Activated CD8-positive, alpha-beta memory T cell treated with anti-CD3 and anti-CD28 coated beads, Interleukin-2, amount 10 ng/mL, durations not matched to agents 7 days and 5 days (primary cell): ENCODE measurements around the gene RNF208. TPM values are rescaled to one million over a fixed set of nuclear protein-coding genes. Genes with fewer than 3 reads are reported as not detected.

ENCODE experiments used
- ATAC-seq: fragments of 150-1000 bp; cut with Tn5 transposase; one replicate; pipeline ENCODE4 v1.10.0; 2021; ENCODE audit warnings: moderate library complexity
- CTCF ChIA-PET: fragments of 350-600 bp; sonication (Branson Sonifier 250); formaldehyde crosslinking; loops from one replicate; lab custom pipeline; 2021; ENCODE audit warnings: antibody characterized with exemption; lab: Charles Lee
- DNase-seq: peaks from one replicate; pipeline ENCODE4 v3.0.0-alpha.2; 2020
- H3K27ac Mint-ChIP-seq: one replicate; pipeline ENCODE4 v1.8.0; 2021; ENCODE audit warnings: mild to moderate bottlenecking, mixed read lengths
- H3K27me3 Mint-ChIP-seq: one replicate; pipeline ENCODE4 v1.8.0; 2021; ENCODE audit warnings: mixed read lengths
- H3K36me3 Mint-ChIP-seq: one replicate; pipeline ENCODE4 v1.8.0; 2021; ENCODE audit warnings: mild to moderate bottlenecking, mixed read lengths
- H3K4me1 Mint-ChIP-seq: one replicate; pipeline ENCODE4 v1.8.0; 2021; ENCODE audit warnings: mixed read lengths
- H3K4me3 Mint-ChIP-seq: one replicate; pipeline ENCODE4 v1.8.0; 2021; ENCODE audit warnings: mild to moderate bottlenecking, moderate library complexity, mixed read lengths
- H3K9me3 Mint-ChIP-seq: one replicate; pipeline ENCODE4 v1.8.0; 2022; ENCODE audit warnings: low read depth, mixed read lengths
- total RNA-seq, 2 experiments: library from RNA; stranded (reverse); gene quantifications; one replicate each; pipeline ENCODE4 v1.2.3, GENCODE V29; 2021

RNF208 gene
- total RNA-seq, 2 experiments from 2014 or later, result 2.9 to 3.0 TPM

- Mint-ChIP-seq H3K4me1 (peaks cover 18% of the 10 kb centered on the region), H3K27ac (no peak overlapping the region), H3K36me3 (no peaks in the 10 kb centered on the region), H3K4me3 (no peak overlapping the region), H3K9me3 (no peaks in the 10 kb centered on the region), H3K27me3 (no peaks in the 10 kb centered on the region)
- ATAC-seq (no peak), DNase-seq (no peak)
- CTCF ChIA-PET, result interaction anchor here (0.8 to 6.8 kb wide), 22 partner anchors 8 to 180 kb away, joined by 3 to 110 read pairs (median 10); partner anchors contain the start of genes ANAPC2, GRIN1, MAN1B1 and NDOR1
Observed at GRCh38 chr9:137226338-137227053, 4.5 kb upstream of the RNF208 start.

GRCh38 chr9:137225699-137226331 is 3.8 kb upstream of the RNF208 start:
- Mint-ChIP-seq H3K9me3 (no peaks in the 10 kb centered on the region), H3K36me3 (no peaks in the 10 kb centered on the region), H3K4me3 (no peak overlapping the region), H3K27me3 (no peaks in the 10 kb centered on the region), H3K27ac (no peak overlapping the region), H3K4me1 (peaks cover 18% of the 10 kb centered on the region)
- CTCF ChIA-PET, result interaction anchor here (0.8 to 6.8 kb wide), 12 partner anchors 9 to 130 kb away, joined by 3 to 110 read pairs (median 18); partner anchors contain the start of genes ANAPC2, GRIN1, NDOR1 and SSNA1
- ATAC-seq (no peak), DNase-seq (no peak)

GRCh38 chr9:137224830-137225694 is 3.0 kb upstream of the RNF208 start, which contains the start of gene CYSRT1:
Gene CYSRT1, plus strand, starts transcription at chr9:137225174. Its CDS starts 448 bp downstream, at chr9:137225622.
- H3K36me3 Mint-ChIP-seq, result no peaks in the 10 kb centered on the region
- peak within 1 kb of the TSS; percentile 72 for H3K27ac Mint-ChIP-seq
- peak within 1 kb of the TSS; percentile 72 for H3K4me3 Mint-ChIP-seq
- H3K4me1 Mint-ChIP-seq, result peaks cover 18% of the 10 kb centered on the region
- no peaks in the 10 kb centered on the region for H3K9me3 Mint-ChIP-seq
- ATAC-seq, result no peak
- CTCF ChIA-PET, result interaction anchor here (0.8 to 6.8 kb wide), 11 partner anchors 14 to 178 kb away, joined by 3 to 110 read pairs (median 5); partner anchors contain the start of genes ANAPC2, NELFB, NRARP and SSNA1
- H3K27me3 Mint-ChIP-seq, result no peaks in the 10 kb centered on the region
- DNase-seq, result peak; percentile 66

GRCh38 chr9:137223078-137223970 is 1.3 kb upstream of the RNF208 start:
- CTCF ChIA-PET, result interaction anchor here (0.8 to 6.8 kb wide), 18 partner anchors 9 to 177 kb away, joined by 3 to 110 read pairs (median 4); partner anchors contain the start of genes ANAPC2, NPDC1, NRARP and SSNA1
- ATAC-seq (peak; percentile 91), DNase-seq (peak; percentile 99)
- no peaks in the 10 kb centered on the region for H3K36me3 Mint-ChIP-seq
- no peaks in the 10 kb centered on the region for H3K27me3 Mint-ChIP-seq
- peaks cover 18% of the 10 kb centered on the region for H3K4me1 Mint-ChIP-seq
- peak overlapping the region; percentile 72 for H3K27ac Mint-ChIP-seq
- H3K9me3 Mint-ChIP-seq, result no peaks in the 10 kb centered on the region
- peak overlapping the region; percentile 72 for H3K4me3 Mint-ChIP-seq

- H3K4me3 Mint-ChIP-seq, result no peak overlapping the region
- no peaks in the 10 kb centered on the region for H3K27me3 Mint-ChIP-seq
- no peak overlapping the region for H3K27ac Mint-ChIP-seq
- CTCF ChIA-PET, result interaction anchor here (0.7 to 6.8 kb wide), 5 partner anchors 12 to 154 kb away, joined by 3 to 110 read pairs (median 4); partner anchors contain the start of gene TUBB4B
- peaks cover 16% of the 10 kb centered on the region for H3K4me1 Mint-ChIP-seq
- H3K9me3 Mint-ChIP-seq, result no peaks in the 10 kb centered on the region
- ATAC-seq, result no peak
- DNase-seq, result no peak
- H3K36me3 Mint-ChIP-seq, result no peaks in the 10 kb centered on the region
Observed at GRCh38 chr9:137221506-137222111, 431 bp downstream of the RNF208 start.

GRCh38 chr9:137221095-137221505 is 940 bp downstream of the RNF208 start:
- no peaks in the 10 kb centered on the region for H3K9me3 Mint-ChIP-seq
- ATAC-seq, result no peak
- H3K27ac Mint-ChIP-seq, result no peak overlapping the region
- peaks cover 16% of the 10 kb centered on the region for H3K4me1 Mint-ChIP-seq
- H3K27me3 Mint-ChIP-seq, result no peaks in the 10 kb centered on the region
- H3K4me3 Mint-ChIP-seq, result no peak overlapping the region
- CTCF ChIA-PET, result interaction anchor here (1.0 to 1.1 kb wide), 2 partner anchors 16 to 32 kb away, joined by 3 to 5 read pairs; no protein-coding TSS in a partner anchor
- H3K36me3 Mint-ChIP-seq, result no peaks in the 10 kb centered on the region
- DNase-seq, result no peak

GRCh38 chr9:137220317-137221094 is 1.5 kb downstream of the RNF208 start:
- Mint-ChIP-seq H3K4me1 (peaks cover 15% of the 10 kb centered on the region), H3K27me3 (no peaks in the 10 kb centered on the region), H3K27ac (no peak overlapping the region), H3K36me3 (no peaks in the 10 kb centered on the region), H3K4me3 (no peak overlapping the region), H3K9me3 (no peaks in the 10 kb centered on the region)
- DNase-seq (no peak), ATAC-seq (no peak)
- CTCF ChIA-PET, result interaction anchor here (0.6 to 1.1 kb wide), 5 partner anchors 15 to 65 kb away, joined by 3 to 5 read pairs (median 3); partner anchors contain the start of genes NDOR1 and TMEM203

DNA sequence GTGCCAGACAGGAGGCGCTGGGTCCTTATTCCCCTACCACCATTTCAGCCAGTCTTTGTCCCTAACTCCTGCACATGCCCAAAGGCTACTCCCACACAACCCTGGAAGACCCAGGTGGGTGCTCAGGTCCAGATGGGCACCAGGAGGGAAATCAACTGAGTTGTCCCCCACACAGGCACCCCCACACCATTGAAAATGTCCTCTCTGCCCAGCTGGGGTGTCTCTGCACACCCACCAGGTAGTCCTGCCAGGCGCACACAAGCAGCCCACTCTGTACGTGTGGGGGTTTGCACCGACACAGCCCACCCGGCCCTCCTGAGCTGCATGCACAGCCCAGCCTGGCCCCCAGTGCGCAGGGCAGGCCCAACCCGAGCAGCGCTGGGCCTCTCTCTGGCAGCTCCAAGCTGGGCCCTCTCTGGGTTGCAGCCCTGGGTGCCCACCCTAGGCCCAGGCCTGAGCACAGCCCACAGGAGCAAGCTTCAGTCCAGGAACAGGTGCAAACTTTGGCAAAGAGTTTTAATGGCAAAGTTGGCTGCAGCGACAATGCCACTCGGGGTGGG is 2.2 kb downstream of the RNF208 start:
- CTCF ChIA-PET, result interaction anchor here (0.6 to 1.1 kb wide), 4 partner anchors 15 to 65 kb away, joined by 3 to 5 read pairs (median 3); partner anchors contain the start of genes NDOR1 and TMEM203

GRCh38 chr9:137218754-137219271 is 3.2 kb downstream of the RNF208 start:
- H3K4me1 Mint-ChIP-seq, result peaks cover 4% of the 10 kb centered on the region
- no peak for ATAC-seq
- CTCF ChIA-PET, result interaction anchor here (1.0 kb wide), 1 partner anchor 18 kb away, joined by 3 read pairs; no protein-coding TSS in a partner anchor

More for the DNA sequence above, 2.2 kb downstream of the RNF208 start:
- no peak overlapping the region for H3K27ac Mint-ChIP-seq
- no peaks in the 10 kb centered on the region for H3K27me3 Mint-ChIP-seq
- H3K4me1 Mint-ChIP-seq, result peaks cover 11% of the 10 kb centered on the region
- H3K9me3 Mint-ChIP-seq, result no peaks in the 10 kb centered on the region
- ATAC-seq (no peak), DNase-seq (no peak)
- H3K36me3 Mint-ChIP-seq, result no peaks in the 10 kb centered on the region
- H3K4me3 Mint-ChIP-seq, result no peak overlapping the region

DNA sequence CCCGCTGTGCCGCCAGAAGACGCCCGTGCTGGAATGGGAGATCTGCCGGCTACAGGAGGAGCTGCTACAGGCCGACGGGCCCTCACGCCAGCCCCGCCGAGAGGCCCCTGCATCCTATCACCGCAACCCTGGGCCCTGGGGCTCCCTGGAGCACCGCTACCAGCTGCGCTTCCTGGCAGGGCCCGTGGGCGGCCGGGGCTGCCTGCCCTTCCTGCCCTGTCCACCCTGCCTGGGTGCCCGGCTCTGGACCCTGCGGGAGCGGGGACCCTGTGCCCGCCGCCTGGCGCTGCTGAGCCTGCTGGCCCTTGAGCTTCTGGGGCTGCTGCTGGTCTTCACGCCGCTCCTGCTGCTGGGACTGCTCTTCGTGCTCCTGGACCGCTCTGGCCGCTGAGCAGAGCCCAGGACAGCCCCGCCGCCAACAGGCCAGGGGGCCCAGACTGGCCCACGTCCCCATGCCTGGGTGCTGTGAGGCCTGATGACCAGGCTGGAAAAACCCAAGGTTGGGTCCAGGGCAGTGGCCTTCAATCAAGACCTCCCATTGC is 3.8 kb downstream of the RNF208 start:
- Mint-ChIP-seq H3K4me1 (peaks cover 4% of the 10 kb centered on the region), H3K27me3 (no peaks in the 10 kb centered on the region), H3K9me3 (no peaks in the 10 kb centered on the region), H3K4me3 (no peak overlapping the region), H3K36me3 (no peaks in the 10 kb centered on the region), H3K27ac (no peak overlapping the region)
- ATAC-seq (no peak), DNase-seq (no peak)
- CTCF ChIA-PET, result no interaction called here

More at GRCh38 chr9:137218754-137219271, 3.2 kb downstream of the RNF208 start:
- no peaks in the 10 kb centered on the region for H3K9me3 Mint-ChIP-seq
- no peaks in the 10 kb centered on the region for H3K27me3 Mint-ChIP-seq
- H3K4me3 Mint-ChIP-seq, result no peak overlapping the region
- H3K36me3 Mint-ChIP-seq, result no peaks in the 10 kb centered on the region
- H3K27ac Mint-ChIP-seq, result no peak overlapping the region
- DNase-seq, result no peak
